GM18499 (cell line): ENCODE results near the gene TCHHL1.

Source experiments
- ATAC-seq: cut with Tn5 transposase; IDR thresholded peaks from one replicate; pipeline ENCODE4 v1.9.1; 2021; ENCODE audit warnings: moderate number of reproducible peaks; ENCODE audit not compliant: insufficient read depth, unreplicated experiment

TCHHL1 gene

GRCh38 chr1:152089014-152089674, at the start of gene TCHHL1:
Gene TCHHL1, minus strand, starts transcription at chr1:152089064. Its CDS starts 921 bp downstream, at chr1:152088143.
- ATAC-seq = no peak

GRCh38 chr1:152137215-152137614, 48.4 kb upstream of the TCHHL1 start:
- ATAC-seq = no peak

GRCh38 chr1:152130186-152130585, 41.3 kb upstream of the TCHHL1 start:
- no peak for ATAC-seq

GRCh38 chr1:152127673-152128072, 38.8 kb upstream of the TCHHL1 start:
- no peak for ATAC-seq

- ATAC-seq = no peak
These were observed 37.1 kb upstream of the TCHHL1 start for GRCh38 chr1:152125834-152126443.

- ATAC-seq = no peak
These were observed 30.1 kb upstream of the TCHHL1 start for GRCh38 chr1:152118915-152119314.

- no peak for ATAC-seq
These were observed 26.5 kb upstream of the TCHHL1 start, which contains the start of gene TCHH for GRCh38 chr1:152115344-152115743. Gene TCHH, minus strand, starts transcription at chr1:152115444. Its CDS starts 1,364 bp downstream, at chr1:152114080.

GRCh38 chr1:152112885-152113432, 24.1 kb upstream of the TCHHL1 start:
- no peak for ATAC-seq

- ATAC-seq = no peak
These were observed 23.4 kb upstream of the TCHHL1 start for GRCh38 chr1:152112101-152112884.

GRCh38 chr1:152111515-152111968, 22.7 kb upstream of the TCHHL1 start:
- no peak for ATAC-seq

GRCh38 chr1:152110860-152111514, 22.1 kb upstream of the TCHHL1 start:
- ATAC-seq = no peak

GRCh38 chr1:152110365-152110859, 21.5 kb upstream of the TCHHL1 start:
- ATAC-seq = no peak

- ATAC-seq = no peak
These were observed 21.1 kb upstream of the TCHHL1 start for GRCh38 chr1:152109998-152110294.

- no peak for ATAC-seq
These were observed 20.6 kb upstream of the TCHHL1 start for GRCh38 chr1:152109231-152109997.

- ATAC-seq = no peak
These were observed 20.0 kb upstream of the TCHHL1 start for GRCh38 chr1:152108882-152109222.

GRCh38 chr1:152107984-152108881, 19.4 kb upstream of the TCHHL1 start:
- no peak for ATAC-seq

- ATAC-seq = no peak
These were observed 18.4 kb upstream of the TCHHL1 start for GRCh38 chr1:152107031-152107983.

- ATAC-seq = no peak
These were observed 16.0 kb upstream of the TCHHL1 start for GRCh38 chr1:152104854-152105253.
